ENCODE data around the gene CRTC1.
"Not testable (repeated sequence)": the region's sequence is repeated elsewhere in the genome, so short reads cannot be mapped to it uniquely, and the experiment has no call there.

Gene CRTC1

DNA sequence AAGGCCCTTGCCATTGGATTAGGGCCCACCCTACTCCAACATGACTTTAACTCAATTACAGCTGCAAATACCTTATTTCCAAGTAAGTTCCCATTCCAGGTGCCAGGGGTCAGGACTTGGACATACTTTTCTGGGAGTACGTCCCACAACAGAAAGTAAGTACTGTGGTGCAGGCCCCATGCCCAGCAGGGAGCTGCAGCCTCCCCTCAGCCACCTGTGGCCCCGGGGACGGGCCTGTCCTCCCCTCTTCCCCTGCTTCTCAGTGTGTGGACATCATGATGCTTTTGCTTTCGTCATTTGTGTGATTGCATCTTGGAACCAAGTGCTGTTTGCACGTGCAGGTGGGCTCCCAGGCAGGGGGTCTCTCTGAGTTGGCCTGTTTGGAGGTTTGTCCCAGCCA, 31.9 kb downstream of the CRTC1 start:
- Histone ChIP-seq H3K27ac (ENCODE audit: low read length) (no peak overlapping the region), H3K9me3 (ENCODE audit: control insufficient read depth, insufficient read depth, low read length) (no peaks in the 10 kb centered on the region), H3K4me3 (ENCODE audit: low read length) (no peak overlapping the region), H3K36me3 (ENCODE audit: control insufficient read depth, insufficient read depth, low read length) (no peaks in the 10 kb centered on the region; the same call in 1 of the 2 replicates), H3K27me3 (ENCODE audit: control insufficient read depth, insufficient read depth, low read length) (no peaks in the 10 kb centered on the region), H3K4me1 (ENCODE audit: control insufficient read depth, insufficient read depth, low read length) (no peaks in the 10 kb centered on the region)
- no peak for DNase-seq (ENCODE audit: low read depth, low spot score)
- no CpG with 5 or more reads among the region's 5 CpGs for WGBS (ENCODE audit: insufficient coverage, insufficient read length)

DNA sequence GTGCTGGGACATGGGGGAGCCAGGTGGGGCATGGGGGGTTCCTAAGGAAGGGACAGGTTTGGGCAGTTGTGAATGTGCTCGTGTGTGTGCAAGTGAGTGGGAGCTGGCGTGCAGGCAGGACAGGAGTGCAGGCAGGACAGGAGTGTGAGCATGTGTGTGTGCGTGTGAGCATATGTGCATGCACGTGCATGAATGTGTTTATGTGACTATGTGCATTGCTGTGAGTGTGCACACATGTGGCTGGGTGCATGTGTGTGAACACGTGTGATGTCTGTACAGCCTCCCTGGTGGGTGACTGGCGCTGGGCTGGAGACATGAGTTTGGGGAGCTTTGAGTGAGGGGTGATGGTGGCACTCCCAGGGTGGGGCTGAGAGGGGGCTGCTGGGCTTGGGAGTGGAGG, 33.4 kb downstream of the CRTC1 start:
- DNase-seq (ENCODE audit: low read depth, low spot score) = no peak
- no peaks in the 10 kb centered on the region for H3K27me3 ChIP-seq (ENCODE audit: control insufficient read depth, insufficient read depth, low read length)
- no CpG with 5 or more reads among the region's 6 CpGs for WGBS (ENCODE audit: insufficient coverage, insufficient read length)
- no peaks in the 10 kb centered on the region for H3K9me3 ChIP-seq (ENCODE audit: control insufficient read depth, insufficient read depth, low read length)
- H3K4me1 ChIP-seq (ENCODE audit: control insufficient read depth, insufficient read depth, low read length) = no peaks in the 10 kb centered on the region; the same call in 1 of the 2 replicates
- H3K36me3 ChIP-seq (ENCODE audit: control insufficient read depth, insufficient read depth, low read length) = no peaks in the 10 kb centered on the region; the same call in 1 of the 2 replicates
- no peak overlapping the region for H3K4me3 ChIP-seq (ENCODE audit: low read length)
- H3K27ac ChIP-seq (ENCODE audit: low read length) = no peak overlapping the region

DNA sequence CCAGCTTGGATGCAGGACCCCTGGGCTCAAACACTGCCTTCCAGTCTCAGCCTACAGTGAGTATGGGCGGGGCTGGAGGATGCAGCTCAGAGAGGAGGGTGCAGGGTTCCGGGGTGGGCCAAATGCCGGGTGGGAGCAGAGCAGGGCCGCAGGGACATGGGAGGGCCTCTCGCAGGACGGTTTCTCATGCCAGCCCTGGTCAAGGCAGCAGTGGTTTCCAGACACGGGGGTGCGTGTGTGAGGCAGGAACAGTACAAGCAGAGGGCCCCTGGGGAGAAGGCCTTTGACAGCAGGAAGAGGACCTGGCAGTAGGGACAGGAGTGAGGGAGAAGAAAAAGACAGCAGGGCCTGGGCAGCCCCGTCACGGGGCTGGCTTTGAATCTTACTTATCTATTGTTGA, 34.1 kb downstream of the CRTC1 start:
- Histone ChIP-seq H3K27me3 (ENCODE audit: control insufficient read depth, insufficient read depth, low read length) (no peaks in the 10 kb centered on the region), H3K4me3 (ENCODE audit: low read length) (no peak overlapping the region), H3K4me1 (ENCODE audit: control insufficient read depth, insufficient read depth, low read length) (no peaks in the 10 kb centered on the region; the same call in 1 of the 2 replicates), H3K9me3 (ENCODE audit: control insufficient read depth, insufficient read depth, low read length) (no peaks in the 10 kb centered on the region), H3K27ac (ENCODE audit: low read length) (no peak overlapping the region), H3K36me3 (ENCODE audit: control insufficient read depth, insufficient read depth, low read length) (no peaks in the 10 kb centered on the region; the same call in 1 of the 2 replicates)
- no peak for DNase-seq (ENCODE audit: low read depth, low spot score)
- no CpG with 5 or more reads among the region's 10 CpGs for WGBS (ENCODE audit: insufficient coverage, insufficient read length)

GRCh38 chr19:18718015-18718526, 34.6 kb downstream of the CRTC1 start:
- no peaks in the 10 kb centered on the region; the same call in 1 of the 2 replicates for H3K36me3 ChIP-seq (ENCODE audit: control insufficient read depth, insufficient read depth, low read length)
- no peaks in the 10 kb centered on the region; the same call in 1 of the 2 replicates for H3K4me1 ChIP-seq (ENCODE audit: control insufficient read depth, insufficient read depth, low read length)
- H3K27me3 ChIP-seq (ENCODE audit: control insufficient read depth, insufficient read depth, low read length) = no peaks in the 10 kb centered on the region
- no CpG with 5 or more reads among the region's 5 CpGs for WGBS (ENCODE audit: insufficient coverage, insufficient read length)
- no peak overlapping the region for H3K4me3 ChIP-seq (ENCODE audit: low read length)
- H3K27ac ChIP-seq (ENCODE audit: low read length) = no peak overlapping the region
- no peaks in the 10 kb centered on the region for H3K9me3 ChIP-seq (ENCODE audit: control insufficient read depth, insufficient read depth, low read length)
- DNase-seq (ENCODE audit: low read depth, low spot score) = no peak

DNA sequence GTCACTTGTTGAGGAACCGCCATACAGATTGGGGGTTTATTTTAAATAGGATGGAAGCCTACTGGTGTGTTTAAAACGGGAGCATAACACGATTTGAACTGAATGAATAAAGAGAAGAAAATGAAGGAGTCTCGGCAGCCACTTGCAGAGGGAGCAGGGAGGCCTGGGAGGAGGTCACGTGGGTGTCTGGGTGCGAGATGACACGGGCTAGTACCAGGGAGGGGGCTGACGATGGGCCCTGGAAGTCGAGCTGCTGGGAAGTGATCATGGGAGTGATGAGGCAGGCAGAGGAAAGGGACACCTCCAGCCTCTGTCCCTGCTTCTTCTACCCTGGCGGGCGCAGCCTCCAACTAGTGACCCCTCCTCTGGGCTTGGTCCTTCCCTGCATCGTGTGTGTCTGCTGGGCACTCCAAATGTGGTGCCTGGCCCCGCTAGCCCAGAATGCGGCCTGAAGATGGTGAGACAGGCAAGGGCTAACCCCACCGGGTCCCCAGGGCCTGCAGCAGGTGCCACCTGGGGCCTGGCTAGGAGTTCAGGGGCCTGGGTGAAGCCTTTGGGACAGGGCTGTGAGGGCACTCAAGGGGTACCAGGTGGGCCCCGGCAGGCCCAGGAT, 35.5 kb downstream of the CRTC1 start:
- H3K27ac ChIP-seq (ENCODE audit: low read length) = no peak overlapping the region
- H3K4me3 ChIP-seq (ENCODE audit: low read length) = no peak overlapping the region
- no peak for DNase-seq (ENCODE audit: low read depth, low spot score)
- H3K9me3 ChIP-seq (ENCODE audit: control insufficient read depth, insufficient read depth, low read length) = no peaks in the 10 kb centered on the region
- H3K27me3 ChIP-seq (ENCODE audit: control insufficient read depth, insufficient read depth, low read length) = no peaks in the 10 kb centered on the region
- no peaks in the 10 kb centered on the region; the same call in 1 of the 2 replicates for H3K36me3 ChIP-seq (ENCODE audit: control insufficient read depth, insufficient read depth, low read length)
- H3K4me1 ChIP-seq (ENCODE audit: control insufficient read depth, insufficient read depth, low read length) = no peaks in the 10 kb centered on the region; the same call in 1 of the 2 replicates
- no CpG with 5 or more reads among the region's 16 CpGs for WGBS (ENCODE audit: insufficient coverage, insufficient read length)

- H3K27ac ChIP-seq (ENCODE audit: low read length) = no peak overlapping the region
- H3K27me3 ChIP-seq (ENCODE audit: control insufficient read depth, insufficient read depth, low read length) = no peaks in the 10 kb centered on the region
- DNase-seq (ENCODE audit: low read depth, low spot score) = no peak
- no CpG with 5 or more reads among the region's 25 CpGs for WGBS (ENCODE audit: insufficient coverage, insufficient read length)
- H3K4me1 ChIP-seq (ENCODE audit: control insufficient read depth, insufficient read depth, low read length) = no peaks in the 10 kb centered on the region; the same call in 1 of the 2 replicates
- no peak overlapping the region for H3K4me3 ChIP-seq (ENCODE audit: low read length)
- H3K36me3 ChIP-seq (ENCODE audit: control insufficient read depth, insufficient read depth, low read length) = no peaks in the 10 kb centered on the region
- no peaks in the 10 kb centered on the region for H3K9me3 ChIP-seq (ENCODE audit: control insufficient read depth, insufficient read depth, low read length)
These were observed 36.1 kb downstream of the CRTC1 start for GRCh38 chr19:18719541-18719940.

DNA sequence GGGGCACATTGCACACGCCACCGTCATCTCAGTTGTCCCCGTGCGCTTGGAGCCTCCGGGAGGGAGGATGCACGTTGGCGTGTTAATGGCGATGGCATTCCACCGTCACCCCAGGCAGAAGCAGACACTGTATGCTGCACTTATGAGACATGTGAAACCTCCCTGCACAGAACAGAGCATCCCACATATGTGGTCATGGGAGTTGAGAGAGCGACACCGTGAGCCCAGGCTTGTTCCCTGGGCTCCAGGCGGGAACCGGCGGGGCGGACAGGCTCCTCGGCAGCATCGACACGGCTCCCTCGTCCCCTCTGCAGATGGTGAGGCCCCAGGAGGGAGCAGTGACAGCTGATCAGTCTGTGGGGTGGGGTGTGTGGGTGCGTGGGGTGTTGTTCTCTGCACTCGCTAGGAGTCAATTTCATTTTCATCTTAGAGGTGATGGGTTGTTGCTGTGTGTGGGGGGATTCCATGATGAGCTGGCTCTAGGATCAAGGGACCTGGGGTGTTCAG, 40.4 kb downstream of the CRTC1 start:
- H3K27ac ChIP-seq (ENCODE audit: low read length) = no peak overlapping the region
- H3K9me3 ChIP-seq (ENCODE audit: control insufficient read depth, insufficient read depth, low read length) = no peaks in the 10 kb centered on the region
- H3K4me1 ChIP-seq (ENCODE audit: control insufficient read depth, insufficient read depth, low read length) = no peaks in the 10 kb centered on the region; the same call in 1 of the 2 replicates
- H3K4me3 ChIP-seq (ENCODE audit: low read length) = no peak overlapping the region
- no peaks in the 10 kb centered on the region for H3K36me3 ChIP-seq (ENCODE audit: control insufficient read depth, insufficient read depth, low read length)
- no peaks in the 10 kb centered on the region for H3K27me3 ChIP-seq (ENCODE audit: control insufficient read depth, insufficient read depth, low read length)
- no CpG with 5 or more reads among the region's 21 CpGs for WGBS (ENCODE audit: insufficient coverage, insufficient read length)
- no peak for DNase-seq (ENCODE audit: low read depth, low spot score)

DNA sequence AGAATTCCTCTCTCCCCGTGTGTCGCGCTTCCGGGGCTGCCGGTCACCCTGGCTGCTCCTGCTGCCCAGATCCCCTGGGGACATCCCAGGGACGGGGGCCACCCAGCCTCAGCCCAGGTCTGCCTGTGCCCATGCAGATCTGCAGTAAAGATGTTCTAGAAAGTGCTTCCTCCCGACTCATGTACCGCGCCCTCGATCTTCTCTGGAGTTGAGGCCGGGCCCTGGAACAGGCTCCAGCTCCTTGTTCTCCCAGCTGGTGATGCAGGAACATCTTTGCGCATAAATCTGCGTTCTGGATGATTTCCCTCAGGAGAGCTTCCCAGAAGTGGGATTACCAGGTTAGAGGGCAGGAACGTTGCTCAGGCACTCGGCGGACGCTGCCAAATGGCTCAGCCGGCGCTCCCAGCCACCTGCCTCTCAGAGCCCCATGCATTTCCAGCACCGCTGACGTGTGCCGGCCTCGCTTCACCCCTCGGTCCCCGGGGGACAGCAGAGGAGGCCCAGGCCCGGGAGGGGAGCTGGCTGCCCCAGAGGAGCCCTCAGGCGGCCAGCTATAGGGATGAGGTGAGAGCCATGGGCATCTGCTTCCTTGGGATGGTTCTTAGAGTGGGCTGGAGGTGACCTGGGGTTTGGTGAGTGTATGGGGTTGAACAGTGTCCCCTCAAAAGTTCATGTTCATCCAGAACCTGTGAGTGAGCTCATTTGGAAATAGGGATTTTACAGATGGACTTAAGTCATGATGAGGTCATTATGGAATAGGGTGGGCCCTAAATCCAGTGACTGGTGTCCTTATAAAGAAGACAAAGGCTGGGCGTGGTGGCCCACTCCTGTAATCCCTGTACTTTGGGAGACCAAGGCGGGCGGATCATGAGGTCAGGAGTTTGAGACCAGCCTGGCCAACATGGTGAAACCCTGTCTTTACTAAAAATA, 42.6 kb downstream of the CRTC1 start:
- H3K9me3 ChIP-seq (ENCODE audit: control insufficient read depth, insufficient read depth, low read length) = no peaks in the 10 kb centered on the region
- no peak overlapping the region for H3K27ac ChIP-seq (ENCODE audit: low read length)
- H3K36me3 ChIP-seq (ENCODE audit: control insufficient read depth, insufficient read depth, low read length) = 0 out of 2 replicates have a peak, but pooled peaks cover 2% of the 10 kb centered on the region
- no peaks in the 10 kb centered on the region for H3K27me3 ChIP-seq (ENCODE audit: control insufficient read depth, insufficient read depth, low read length)
- no peaks in the 10 kb centered on the region; the same call in 1 of the 2 replicates for H3K4me1 ChIP-seq (ENCODE audit: control insufficient read depth, insufficient read depth, low read length)
- no CpG with 5 or more reads among the region's 30 CpGs for WGBS (ENCODE audit: insufficient coverage, insufficient read length)
- DNase-seq (ENCODE audit: low read depth, low spot score) = no peak
- no peak overlapping the region for H3K4me3 ChIP-seq (ENCODE audit: low read length)

DNA sequence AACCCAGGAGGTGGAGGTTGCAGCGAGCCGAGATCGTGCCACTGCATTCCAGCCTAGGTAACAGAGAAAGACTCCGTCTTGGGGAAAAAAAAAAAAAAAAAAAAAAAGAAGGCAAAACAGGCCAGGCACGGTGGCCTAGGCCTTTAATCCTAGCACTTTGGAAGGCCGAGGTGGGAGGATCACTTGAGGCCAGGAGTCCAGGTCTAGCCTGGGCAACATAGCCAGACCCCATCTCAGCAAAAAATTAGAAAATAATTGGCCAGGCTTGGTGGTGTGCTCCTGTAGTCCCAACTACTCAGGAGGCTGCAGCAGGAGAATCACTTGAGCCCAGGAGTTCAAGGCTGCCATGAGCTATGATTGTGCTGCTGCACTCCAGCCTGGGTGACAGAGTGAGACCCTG, 43.4 kb downstream of the CRTC1 start:
- Histone ChIP-seq H3K36me3 (ENCODE audit: control insufficient read depth, insufficient read depth, low read length) (0 out of 2 replicates have a peak, but pooled peaks cover 2% of the 10 kb centered on the region), H3K27ac (ENCODE audit: low read length) (no peak overlapping the region), H3K9me3 (ENCODE audit: control insufficient read depth, insufficient read depth, low read length) (no peaks in the 10 kb centered on the region), H3K4me3 (ENCODE audit: low read length) (no peak overlapping the region), H3K27me3 (ENCODE audit: control insufficient read depth, insufficient read depth, low read length) (no peaks in the 10 kb centered on the region), H3K4me1 (ENCODE audit: control insufficient read depth, insufficient read depth, low read length) (no peaks in the 10 kb centered on the region; the same call in 1 of the 2 replicates)
- WGBS (ENCODE audit: insufficient coverage, insufficient read length) = no CpG with 5 or more reads among the region's 6 CpGs
- no peak for DNase-seq (ENCODE audit: low read depth, low spot score)

GRCh38 chr19:18727602-18728001, 44.1 kb downstream of the CRTC1 start:
- no CpG with 5 or more reads among the region's 6 CpGs for WGBS (ENCODE audit: insufficient coverage, insufficient read length)
- H3K27me3 ChIP-seq (ENCODE audit: control insufficient read depth, insufficient read depth, low read length); H3K4me1 ChIP-seq (ENCODE audit: control insufficient read depth, insufficient read depth, low read length); DNase-seq (ENCODE audit: low read depth, low spot score); H3K36me3 ChIP-seq (ENCODE audit: control insufficient read depth, insufficient read depth, low read length); H3K4me3 ChIP-seq (ENCODE audit: low read length); H3K9me3 ChIP-seq (ENCODE audit: control insufficient read depth, insufficient read depth, low read length); H3K27ac ChIP-seq (ENCODE audit: low read length): not testable (repeated sequence)

All from iPS DF 6.9 (cell line).